Glutamatergic neuron (in vitro differentiated cells): ENCODE results near the gene FAXDC2. TPM values are rescaled to one million over a fixed set of nuclear protein-coding genes. Genes with fewer than 3 reads are reported as not detected.

Experiments used
- DNase-seq: peaks from one replicate; pipeline ENCODE4 v3.0.0; 2022
- H3K27ac Mint-ChIP-seq: one replicate; pipeline ENCODE4 v1.8.0; 2020; ENCODE audit warnings: mild to moderate bottlenecking, mixed read lengths, inconsistent platforms; ENCODE audit not compliant: unreplicated experiment
- H3K27me3 Mint-ChIP-seq: one replicate; pipeline ENCODE4 v1.8.0; 2020; ENCODE audit warnings: mild to moderate bottlenecking, moderate library complexity, mixed read lengths, inconsistent platforms; ENCODE audit not compliant: unreplicated experiment
- H3K36me3 Mint-ChIP-seq: one replicate; pipeline ENCODE4 v1.8.0; 2020; ENCODE audit warnings: mild to moderate bottlenecking, mixed read lengths, inconsistent platforms; ENCODE audit not compliant: unreplicated experiment
- H3K4me1 Mint-ChIP-seq: one replicate; pipeline ENCODE4 v1.8.0; 2020; ENCODE audit warnings: mild to moderate bottlenecking, low read depth, mixed read lengths, inconsistent platforms; ENCODE audit not compliant: unreplicated experiment
- H3K4me3 Mint-ChIP-seq: one replicate; pipeline ENCODE4 v1.8.0; 2020; ENCODE audit warnings: mild to moderate bottlenecking, mixed read lengths, inconsistent platforms; ENCODE audit not compliant: unreplicated experiment
- H3K9me3 Mint-ChIP-seq: one replicate; pipeline ENCODE4 v1.8.0; 2020; ENCODE audit warnings: mild to moderate bottlenecking, moderate library complexity, mixed read lengths, inconsistent platforms; ENCODE audit not compliant: unreplicated experiment
- CTCF ChIP-seq: fragments of 200-600 bp; sonication (generic); IDR thresholded peaks from one replicate; pipeline ENCODE4 v1.5.0; 2021; ENCODE audit not compliant: partially characterized antibody, unreplicated experiment
- total RNA-seq: library from RNA; stranded (reverse); fragmentation: NEBNext Ultra II Directional; extraction: Animal tissue kit (Norgen Biotek cat#: 25700); gene quantifications from one replicate; pipeline ENCODE4 v1.2.1, GENCODE V29; 2021; ENCODE audit not compliant: unreplicated experiment

The FAXDC2 gene
- total RNA-seq, 1 donor from 2014 or later = 0.66 TPM

GRCh38 chr5:154795235-154795596, 55.2 kb downstream of the FAXDC2 start:
- Mint-ChIP-seq H3K9me3 (no peaks in the 10 kb centered on the region), H3K27ac (no peak overlapping the region), H3K4me3 (no peak overlapping the region), H3K36me3 (no peaks in the 10 kb centered on the region), H3K4me1 (no peaks in the 10 kb centered on the region), H3K27me3 (peaks cover under 1% of the 10 kb centered on the region)
- no peak for TF ChIP-seq CTCF
- DNase-seq = no peak

GRCh38 chr5:154794525-154795234, 55.7 kb downstream of the FAXDC2 start:
- Mint-ChIP-seq H3K27me3 (no peaks in the 10 kb centered on the region), H3K4me1 (no peaks in the 10 kb centered on the region), H3K27ac (no peak overlapping the region), H3K36me3 (no peaks in the 10 kb centered on the region), H3K4me3 (no peak overlapping the region), H3K9me3 (no peaks in the 10 kb centered on the region)
- TF ChIP-seq CTCF = no peak
- no peak for DNase-seq

GRCh38 chr5:154793599-154794524, 56.5 kb downstream of the FAXDC2 start:
- TF ChIP-seq CTCF = no peak
- H3K27me3 Mint-ChIP-seq = no peaks in the 10 kb centered on the region
- H3K4me3 Mint-ChIP-seq = no peak overlapping the region
- no peaks in the 10 kb centered on the region for H3K4me1 Mint-ChIP-seq
- peak overlapping the region; percentile 29 for H3K27ac Mint-ChIP-seq
- no peak for DNase-seq
- H3K36me3 Mint-ChIP-seq = no peaks in the 10 kb centered on the region
- H3K9me3 Mint-ChIP-seq = no peaks in the 10 kb centered on the region

- Mint-ChIP-seq H3K36me3 (no peaks in the 10 kb centered on the region), H3K27ac (no peak overlapping the region), H3K4me1 (peaks cover 2% of the 10 kb centered on the region), H3K4me3 (no peak overlapping the region), H3K9me3 (peaks cover 1% of the 10 kb centered on the region), H3K27me3 (no peaks in the 10 kb centered on the region)
- TF ChIP-seq CTCF = no peak
- no peak for DNase-seq
Observed at GRCh38 chr5:154791535-154791934, 58.9 kb downstream of the FAXDC2 start.

- H3K27me3 Mint-ChIP-seq = no peaks in the 10 kb centered on the region
- H3K4me3 Mint-ChIP-seq = no peak overlapping the region
- H3K9me3 Mint-ChIP-seq = peaks cover 7% of the 10 kb centered on the region
- TF ChIP-seq CTCF = no peak
- DNase-seq = no peak
- peaks cover 16% of the 10 kb centered on the region for H3K4me1 Mint-ChIP-seq
- H3K36me3 Mint-ChIP-seq = no peaks in the 10 kb centered on the region
- H3K27ac Mint-ChIP-seq = peak overlapping the region; percentile 28
Observed at GRCh38 chr5:154788212-154788611, 62.2 kb downstream of the FAXDC2 start.
